H9 (cell line): Measurements from ENCODE around the gene THAP4. TPM values are rescaled to one million over a fixed set of nuclear protein-coding genes. Genes with fewer than 3 reads are reported as not detected.

ENCODE experiments used
- DNase-seq: peaks from one replicate; pipeline ENCODE4 v3.0.0-alpha.2; 2017
- H2AFZ ChIP-seq: one replicate; pipeline ENCODE4 v1.6.1; 2013; ENCODE audit warnings: mild to moderate bottlenecking, low read length, control low read depth, moderate library complexity
- H2AK5ac ChIP-seq: 2 replicates; pipeline ENCODE4 v1.6.1; 2013; ENCODE audit warnings: low read length, control low read depth, mixed read lengths; ENCODE audit not compliant: insufficient read length
- H2BK120ac ChIP-seq: one replicate; pipeline ENCODE4 v1.6.1; 2013; ENCODE audit warnings: low read depth, mild to moderate bottlenecking, low read length, control low read depth, inconsistent platforms; ENCODE audit not compliant: poor library complexity, severe bottlenecking
- H2BK12ac ChIP-seq: 2 replicates; pipeline ENCODE4 v1.6.1; 2013; ENCODE audit warnings: low read length, control low read depth, mixed read lengths, low read depth; ENCODE audit not compliant: insufficient read length
- H2BK15ac ChIP-seq: 2 replicates; pipeline ENCODE4 v1.6.1; 2013; ENCODE audit warnings: low read depth, low read length, control low read depth
- H2BK20ac ChIP-seq: one replicate; pipeline ENCODE4 v1.6.1; 2013; ENCODE audit warnings: low read depth, mild to moderate bottlenecking, low read length, control low read depth, inconsistent platforms; ENCODE audit not compliant: poor library complexity, severe bottlenecking
- H2BK5ac ChIP-seq: 2 replicates; pipeline ENCODE4 v1.6.1; 2013; ENCODE audit warnings: low read length, control low read depth, mixed read lengths; ENCODE audit not compliant: insufficient read length
- H3K14ac ChIP-seq: 2 replicates; pipeline ENCODE4 v1.6.1; 2013; ENCODE audit warnings: low read length, control low read depth; ENCODE audit not compliant: insufficient read depth
- H3K18ac ChIP-seq: 2 replicates; pipeline ENCODE4 v1.6.1; 2013; ENCODE audit warnings: low read depth, mild to moderate bottlenecking, mixed read lengths, low read length, control low read depth; ENCODE audit not compliant: insufficient read length
- H3K23ac ChIP-seq: 2 replicates; pipeline ENCODE4 v1.6.1; 2013; ENCODE audit warnings: low read length, control low read depth, mixed read lengths, low read depth; ENCODE audit not compliant: insufficient read length
- H3K23me2 ChIP-seq: 2 replicates; pipeline ENCODE4 v1.6.1; 2013; ENCODE audit warnings: low read depth, mild to moderate bottlenecking, mixed read lengths, low read length, control low read depth; ENCODE audit not compliant: insufficient read length, poor library complexity, severe bottlenecking
- H3K27ac ChIP-seq: 2 replicates; pipeline ENCODE4 v1.5.1; 2013; ENCODE audit warnings: low read length, control low read depth, mixed read lengths, low read depth; ENCODE audit not compliant: insufficient read length
- H3K27me3 ChIP-seq: 2 replicates; pipeline ENCODE4 v1.6.1; 2013; ENCODE audit warnings: low read length, control low read depth, inconsistent platforms; ENCODE audit not compliant: insufficient read depth
- H3K4ac ChIP-seq: 2 replicates; pipeline ENCODE4 v1.6.1; 2013; ENCODE audit warnings: low read depth, mild to moderate bottlenecking, control low read depth, inconsistent platforms, low read length, moderate library complexity
- H3K4me1 ChIP-seq: 2 replicates; pipeline ENCODE4 v1.6.1; 2013; ENCODE audit warnings: low read length, control low read depth, inconsistent platforms; ENCODE audit not compliant: insufficient read depth
- H3K4me2 ChIP-seq: 2 replicates; pipeline ENCODE4 v1.6.1; 2013; ENCODE audit warnings: low read length, control low read depth, mixed read lengths; ENCODE audit not compliant: insufficient read length, insufficient read depth
- H3K56ac ChIP-seq: 2 replicates; pipeline ENCODE4 v1.6.1; 2013; ENCODE audit warnings: low read depth, mild to moderate bottlenecking, mixed read lengths, low read length, control low read depth; ENCODE audit not compliant: insufficient read length
- H3K79me1 ChIP-seq: 2 replicates; pipeline ENCODE4 v1.6.1; 2013; ENCODE audit warnings: low read depth, mild to moderate bottlenecking, moderate library complexity, low read length, control low read depth, inconsistent platforms; ENCODE audit not compliant: insufficient read depth, poor library complexity, severe bottlenecking
- H3K79me2 ChIP-seq: 2 replicates; pipeline ENCODE4 v1.6.1; 2013; ENCODE audit warnings: low read length, control low read depth, inconsistent platforms; ENCODE audit not compliant: insufficient read depth
- H3K9ac ChIP-seq: 2 replicates; pipeline ENCODE4 v1.6.1; 2013; ENCODE audit warnings: low read length, control low read depth, mixed read lengths; ENCODE audit not compliant: insufficient read length; ENCODE audit errors: extremely low read depth
- H3K9me3 ChIP-seq: one replicate; pipeline ENCODE4 v1.6.1; 2013; ENCODE audit warnings: low read depth, low read length, inconsistent platforms; ENCODE audit not compliant: control insufficient read depth
- H3T11ph ChIP-seq: one replicate; pipeline ENCODE4 v1.6.1; 2013; ENCODE audit warnings: mild to moderate bottlenecking, low read length, control low read depth, inconsistent platforms
- H4K20me1 ChIP-seq: one replicate; pipeline ENCODE4 v1.6.1; 2013; ENCODE audit not compliant: control insufficient read depth, insufficient read length, insufficient read depth
- H4K5ac ChIP-seq: 2 replicates; pipeline ENCODE4 v1.6.1; 2013; ENCODE audit warnings: low read depth, mild to moderate bottlenecking, mixed read lengths, low read length, control low read depth; ENCODE audit not compliant: insufficient read length
- H4K8ac ChIP-seq: replicated peaks from 2 replicates; pipeline ENCODE4 v1.6.1; 2013; ENCODE audit warnings: low read length, control low read depth, mixed read lengths, low read depth; ENCODE audit not compliant: insufficient read length
- H4K91ac ChIP-seq: 2 replicates; pipeline ENCODE4 v1.6.1; 2013; ENCODE audit warnings: low read depth, mild to moderate bottlenecking, moderate library complexity, mixed read lengths, low read length, control low read depth; ENCODE audit not compliant: insufficient read length
- H3K27ac Mint-ChIP-seq, 3 experiments: 2 replicates in 2 of 3; 3 replicates in 1 of 3; pipeline ENCODE4 v1.8.0; 2020 to 2021; ENCODE audit warnings: mixed read lengths in 3 of 3, mild to moderate bottlenecking in 1 of 3, moderate library complexity in 1 of 3
- H3K27me3 Mint-ChIP-seq: 2 replicates; pipeline ENCODE4 v1.8.0; 2021; ENCODE audit warnings: low read depth, mild to moderate bottlenecking, moderate library complexity, mixed read lengths
- H3K36me3 Mint-ChIP-seq, 3 experiments: 2 replicates in 2 of 3; 3 replicates in 1 of 3; pipeline ENCODE4 v1.8.0; 2020 to 2021; ENCODE audit warnings: low read depth in 3 of 3, mixed read lengths in 3 of 3; ENCODE audit not compliant: insufficient read depth in 1 of 3
- H3K4me1 Mint-ChIP-seq, 2 experiments: 2 replicates each; pipeline ENCODE4 v1.8.0; 2020; ENCODE audit warnings: mixed read lengths in 2 of 2
- H3K4me3 Mint-ChIP-seq, 2 experiments: 2 replicates in 1 of 2; 3 replicates in 1 of 2; pipeline ENCODE4 v1.8.0; 2020 to 2021; ENCODE audit warnings: mild to moderate bottlenecking in 2 of 2, mixed read lengths in 2 of 2, moderate library complexity in 1 of 2
- H3K9me3 Mint-ChIP-seq, 2 experiments: 2 replicates in 1 of 2; 3 replicates in 1 of 2; pipeline ENCODE4 v1.8.0; 2020; ENCODE audit warnings: mild to moderate bottlenecking in 2 of 2, mixed read lengths in 2 of 2, moderate library complexity in 1 of 2
- WGBS: extraction: QIAGEN DNeasy Blood & Tissue Kit; methylation state at CpG from one replicate; pipeline ENCODE4 v1.1.7; 2013; ENCODE audit warnings: missing lambda C conversion rate, low lambda C conversion rate, mixed read lengths; ENCODE audit not compliant: insufficient read length; ENCODE audit errors: extremely low coverage; 5-methylcytosine and 5-hydroxymethylcytosine counted together
- total RNA-seq: library from RNA; stranded (reverse); gene quantifications from 2 replicates; pipeline ENCODE4 v1.2.1, GENCODE V29; 2021
- TF ChIP-seq, protein P1 (sequence below): fragments of 200-600 bp; sonication (generic); conservative IDR thresholded peaks from 3 replicates; pipeline ENCODE4 v1.8.0; 2021; ENCODE audit warnings: antibody characterized with exemption, mild to moderate bottlenecking

The THAP4 gene
- total RNA-seq, 1 experiment from 2014 or later, result 70.6 TPM

DNA sequence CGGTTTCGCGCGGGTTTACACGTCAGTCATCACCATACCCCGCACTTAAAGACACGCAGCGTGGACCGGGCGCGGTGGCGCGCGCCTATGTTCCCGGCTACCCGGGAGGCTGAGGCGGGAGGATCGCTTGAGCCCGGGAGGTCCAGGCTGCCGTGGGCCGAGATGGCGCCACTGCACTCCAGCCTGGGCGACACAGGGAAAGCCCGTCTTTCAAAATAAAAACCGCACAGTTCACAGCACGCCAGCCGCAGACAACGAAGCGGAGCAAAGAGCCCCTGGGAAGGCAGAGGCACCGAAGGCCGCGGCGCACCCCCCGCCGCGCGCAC, 49.3 kb upstream of the THAP4 start:
- peaks cover 3% of the 10 kb centered on the region for H3K23me2 ChIP-seq
- H3K18ac ChIP-seq, result peak overlapping the region; percentile 13
- H4K91ac ChIP-seq, result no peak overlapping the region
- H3K4me2 ChIP-seq, result peak overlapping the region; percentile 89
- Mint-ChIP-seq H3K36me3 (peaks cover 29 to 50% (median 42%) of the 10 kb centered on the region in 3 experiments), H3K4me3 (peak overlapping the region; percentile 88 to 99), H3K27me3 (no peaks in the 10 kb centered on the region), H3K27ac (peak overlapping the region in 2 of 3 experiments; percentile 48 to 90; a peak in 4 of 7 replicates), H3K4me1 (peaks cover 12 to 18% of the 10 kb centered on the region in 2 experiments), H3K9me3 (peaks cover 0 to 3% of the 10 kb centered on the region in 2 experiments; a peak in 1 of 5 replicates)
- no peak overlapping the region for H3K27ac ChIP-seq
- WGBS, result no CpG with 5 or more reads among the region's 37 CpGs
- H4K8ac ChIP-seq, result no peak overlapping the region
- H3K23ac ChIP-seq, result no peak overlapping the region
- no peak overlapping the region for H2BK12ac ChIP-seq
- no peak overlapping the region for H2AFZ ChIP-seq
- H3K79me2 ChIP-seq, result peaks cover 6% of the 10 kb centered on the region; the same call in 1 of the 2 replicates
- TF ChIP-seq, protein P1, sequence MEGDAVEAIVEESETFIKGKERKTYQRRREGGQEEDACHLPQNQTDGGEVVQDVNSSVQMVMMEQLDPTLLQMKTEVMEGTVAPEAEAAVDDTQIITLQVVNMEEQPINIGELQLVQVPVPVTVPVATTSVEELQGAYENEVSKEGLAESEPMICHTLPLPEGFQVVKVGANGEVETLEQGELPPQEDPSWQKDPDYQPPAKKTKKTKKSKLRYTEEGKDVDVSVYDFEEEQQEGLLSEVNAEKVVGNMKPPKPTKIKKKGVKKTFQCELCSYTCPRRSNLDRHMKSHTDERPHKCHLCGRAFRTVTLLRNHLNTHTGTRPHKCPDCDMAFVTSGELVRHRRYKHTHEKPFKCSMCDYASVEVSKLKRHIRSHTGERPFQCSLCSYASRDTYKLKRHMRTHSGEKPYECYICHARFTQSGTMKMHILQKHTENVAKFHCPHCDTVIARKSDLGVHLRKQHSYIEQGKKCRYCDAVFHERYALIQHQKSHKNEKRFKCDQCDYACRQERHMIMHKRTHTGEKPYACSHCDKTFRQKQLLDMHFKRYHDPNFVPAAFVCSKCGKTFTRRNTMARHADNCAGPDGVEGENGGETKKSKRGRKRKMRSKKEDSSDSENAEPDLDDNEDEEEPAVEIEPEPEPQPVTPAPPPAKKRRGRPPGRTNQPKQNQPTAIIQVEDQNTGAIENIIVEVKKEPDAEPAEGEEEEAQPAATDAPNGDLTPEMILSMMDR, result no peak
- H3K79me1 ChIP-seq, result no peaks in the 10 kb centered on the region
- no peaks in the 10 kb centered on the region for H3K4me1 ChIP-seq
- no peak for DNase-seq
- H2BK5ac ChIP-seq, result no peak overlapping the region
- no peaks in the 10 kb centered on the region for H3K27me3 ChIP-seq
- H2BK15ac ChIP-seq, result no peak overlapping the region
- H3K9me3 ChIP-seq, result no peaks in the 10 kb centered on the region
- H3K4ac ChIP-seq, result peak overlapping the region; percentile 58; the same call in 1 of the 2 replicates
- H3K9ac ChIP-seq, result peak overlapping the region; percentile 62
- no peaks in the 10 kb centered on the region for H4K20me1 ChIP-seq
- no peak overlapping the region for H3T11ph ChIP-seq
- H3K14ac ChIP-seq, result peak overlapping the region; percentile 94
- H2BK20ac ChIP-seq, result no peak overlapping the region
- H2AK5ac ChIP-seq, result no peak overlapping the region
- H3K56ac ChIP-seq, result no peak overlapping the region
- H4K5ac ChIP-seq, result no peak overlapping the region
- H2BK120ac ChIP-seq, result no peak overlapping the region
